Measurements from ENCODE around the gene TMTC2. TPM values are rescaled to one million over a fixed set of nuclear protein-coding genes. Genes with fewer than 3 reads are reported as not detected.

The TMTC2 gene
- total and polyA plus RNA-seq, 10 of the 15 experiments (the other 5 are each of a cell fraction or from before 2014, with no cell fraction given), result 0.14 to 9.7 (median 1.2) TPM

DNA sequence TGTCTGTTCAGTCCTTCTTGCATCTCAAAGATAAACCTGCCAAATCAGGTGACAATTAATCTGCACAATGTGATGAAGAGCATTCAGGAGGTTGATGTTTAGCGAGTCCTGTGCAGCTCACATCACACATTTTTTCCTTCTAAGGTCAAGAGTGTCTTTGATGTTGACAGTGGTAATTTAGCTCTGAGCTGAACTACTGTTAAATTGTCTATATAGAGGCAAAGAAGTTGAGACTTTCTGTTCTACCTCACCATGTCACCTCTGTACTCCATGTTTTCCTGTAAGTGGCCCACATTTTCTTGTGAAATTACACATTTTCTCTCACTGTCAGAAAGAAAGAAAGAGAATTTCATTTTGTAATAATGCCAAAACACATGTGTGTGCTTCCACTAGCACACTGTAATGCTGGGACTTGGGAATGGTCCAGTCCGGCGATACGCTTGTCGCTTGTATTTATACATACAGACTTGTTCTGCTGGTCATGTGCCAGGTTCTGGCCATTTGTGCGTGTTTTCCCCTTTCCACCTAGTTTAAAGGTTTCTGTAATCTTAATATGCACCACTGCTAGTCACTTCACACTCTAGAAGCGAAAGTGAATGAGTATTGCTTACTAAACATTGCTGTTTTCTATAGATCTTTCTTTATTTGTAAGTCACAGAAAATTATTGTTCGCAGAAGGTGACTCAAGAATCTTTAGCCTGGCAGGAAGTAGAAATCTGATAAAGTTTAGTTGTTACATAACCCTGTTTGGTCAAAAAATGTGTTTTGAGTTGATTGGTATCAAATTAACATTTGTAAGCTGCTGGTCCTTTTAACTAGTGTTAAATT, 328.9 kb downstream of the TMTC2 start (continued):
- TF ChIP-seq, protein P1, sequence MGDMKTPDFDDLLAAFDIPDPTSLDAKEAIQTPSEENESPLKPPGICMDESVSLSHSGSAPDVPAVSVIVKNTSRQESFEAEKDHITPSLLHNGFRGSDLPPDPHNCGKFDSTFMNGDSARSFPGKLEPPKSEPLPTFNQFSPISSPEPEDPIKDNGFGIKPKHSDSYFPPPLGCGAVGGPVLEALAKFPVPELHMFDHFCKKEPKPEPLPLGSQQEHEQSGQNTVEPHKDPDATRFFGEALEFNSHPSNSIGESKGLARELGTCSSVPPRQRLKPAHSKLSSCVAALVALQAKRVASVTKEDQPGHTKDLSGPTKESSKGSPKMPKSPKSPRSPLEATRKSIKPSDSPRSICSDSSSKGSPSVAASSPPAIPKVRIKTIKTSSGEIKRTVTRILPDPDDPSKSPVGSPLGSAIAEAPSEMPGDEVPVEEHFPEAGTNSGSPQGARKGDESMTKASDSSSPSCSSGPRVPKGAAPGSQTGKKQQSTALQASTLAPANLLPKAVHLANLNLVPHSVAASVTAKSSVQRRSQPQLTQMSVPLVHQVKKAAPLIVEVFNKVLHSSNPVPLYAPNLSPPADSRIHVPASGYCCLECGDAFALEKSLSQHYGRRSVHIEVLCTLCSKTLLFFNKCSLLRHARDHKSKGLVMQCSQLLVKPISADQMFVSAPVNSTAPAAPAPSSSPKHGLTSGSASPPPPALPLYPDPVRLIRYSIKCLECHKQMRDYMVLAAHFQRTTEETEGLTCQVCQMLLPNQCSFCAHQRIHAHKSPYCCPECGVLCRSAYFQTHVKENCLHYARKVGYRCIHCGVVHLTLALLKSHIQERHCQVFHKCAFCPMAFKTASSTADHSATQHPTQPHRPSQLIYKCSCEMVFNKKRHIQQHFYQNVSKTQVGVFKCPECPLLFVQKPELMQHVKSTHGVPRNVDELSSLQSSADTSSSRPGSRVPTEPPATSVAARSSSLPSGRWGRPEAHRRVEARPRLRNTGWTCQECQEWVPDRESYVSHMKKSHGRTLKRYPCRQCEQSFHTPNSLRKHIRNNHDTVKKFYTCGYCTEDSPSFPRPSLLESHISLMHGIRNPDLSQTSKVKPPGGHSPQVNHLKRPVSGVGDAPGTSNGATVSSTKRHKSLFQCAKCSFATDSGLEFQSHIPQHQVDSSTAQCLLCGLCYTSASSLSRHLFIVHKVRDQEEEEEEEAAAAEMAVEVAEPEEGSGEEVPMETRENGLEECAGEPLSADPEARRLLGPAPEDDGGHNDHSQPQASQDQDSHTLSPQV (IDR thresholded peaks at IDR 0.05), result no peak
- TF ChIP-seq SMARCA5 (IDR thresholded peaks at IDR 0.05) (no peak), CHD2 (IDR thresholded peaks at IDR 0.05; ENCODE audit: borderline replicate concordance, low read depth, low read length) (no peak), MEF2A (IDR thresholded peaks at IDR 0.05; ENCODE audit: insufficient read depth, low read depth, low read length) (no peak), USF1 (IDR thresholded peaks at IDR 0.05; ENCODE audit: borderline replicate concordance, extremely low read length, insufficient read depth, low read depth, low read length) (no peak), RELA (IDR thresholded peaks at IDR 0.05; ENCODE audit: borderline replicate concordance, partially characterized antibody) (no peak), BACH1 (IDR thresholded peaks at IDR 0.05; ENCODE audit: borderline replicate concordance) (no peak), ZNF274 (IDR thresholded peaks at IDR 0.05; ENCODE audit: insufficient read depth, insufficient read length) (no peak)
- TF ChIP-seq, protein P2, sequence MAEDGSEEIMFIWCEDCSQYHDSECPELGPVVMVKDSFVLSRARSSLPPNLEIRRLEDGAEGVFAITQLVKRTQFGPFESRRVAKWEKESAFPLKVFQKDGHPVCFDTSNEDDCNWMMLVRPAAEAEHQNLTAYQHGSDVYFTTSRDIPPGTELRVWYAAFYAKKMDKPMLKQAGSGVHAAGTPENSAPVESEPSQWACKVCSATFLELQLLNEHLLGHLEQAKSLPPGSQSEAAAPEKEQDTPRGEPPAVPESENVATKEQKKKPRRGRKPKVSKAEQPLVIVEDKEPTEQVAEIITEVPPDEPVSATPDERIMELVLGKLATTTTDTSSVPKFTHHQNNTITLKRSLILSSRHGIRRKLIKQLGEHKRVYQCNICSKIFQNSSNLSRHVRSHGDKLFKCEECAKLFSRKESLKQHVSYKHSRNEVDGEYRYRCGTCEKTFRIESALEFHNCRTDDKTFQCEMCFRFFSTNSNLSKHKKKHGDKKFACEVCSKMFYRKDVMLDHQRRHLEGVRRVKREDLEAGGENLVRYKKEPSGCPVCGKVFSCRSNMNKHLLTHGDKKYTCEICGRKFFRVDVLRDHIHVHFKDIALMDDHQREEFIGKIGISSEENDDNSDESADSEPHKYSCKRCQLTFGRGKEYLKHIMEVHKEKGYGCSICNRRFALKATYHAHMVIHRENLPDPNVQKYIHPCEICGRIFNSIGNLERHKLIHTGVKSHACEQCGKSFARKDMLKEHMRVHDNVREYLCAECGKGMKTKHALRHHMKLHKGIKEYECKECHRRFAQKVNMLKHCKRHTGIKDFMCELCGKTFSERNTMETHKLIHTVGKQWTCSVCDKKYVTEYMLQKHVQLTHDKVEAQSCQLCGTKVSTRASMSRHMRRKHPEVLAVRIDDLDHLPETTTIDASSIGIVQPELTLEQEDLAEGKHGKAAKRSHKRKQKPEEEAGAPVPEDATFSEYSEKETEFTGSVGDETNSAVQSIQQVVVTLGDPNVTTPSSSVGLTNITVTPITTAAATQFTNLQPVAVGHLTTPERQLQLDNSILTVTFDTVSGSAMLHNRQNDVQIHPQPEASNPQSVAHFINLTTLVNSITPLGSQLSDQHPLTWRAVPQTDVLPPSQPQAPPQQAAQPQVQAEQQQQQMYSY (CRISPR knock-in tag; IDR thresholded peaks at IDR 0.05), result no peak

Data from GM12878 (cell line).